ENCODE results near the gene SSH2. TPM values are rescaled to one million over a fixed set of nuclear protein-coding genes. Genes with fewer than 3 reads are reported as not detected.
"Not testable (repeated sequence)": the region's sequence is repeated elsewhere in the genome, so short reads cannot be mapped to it uniquely, and the experiment has no call there.

SSH2 gene
- total RNA-seq, 1 experiment from 2014 or later = 14.6 TPM

- Histone ChIP-seq H3K4ac (ENCODE audit: low read depth, low read length) (no peak overlapping the region), H2AK5ac (ENCODE audit: insufficient read length, low read length) (no peak overlapping the region), H3K27ac (ENCODE audit: insufficient read length, low read depth, low read length) (no peak overlapping the region), H3K56ac (ENCODE audit: insufficient read length, low read depth, low read length) (no peak overlapping the region), H3K4me1 (ENCODE audit: insufficient read depth, low read length) (no peaks in the 10 kb centered on the region), H3K4me2 (ENCODE audit: insufficient read depth, insufficient read length, low read length) (no peak overlapping the region), H3K23ac (ENCODE audit: insufficient read length, low read depth, low read length) (no peak overlapping the region), H2BK20ac (ENCODE audit: low read depth, low read length, poor library complexity, severe bottlenecking) (no peak overlapping the region), H3K23me2 (ENCODE audit: insufficient read length, low read depth, low read length, poor library complexity, severe bottlenecking) (no peaks in the 10 kb centered on the region), H2BK12ac (ENCODE audit: insufficient read length, low read depth, low read length) (no peak overlapping the region), H3K9me3 (ENCODE audit: control insufficient read depth, low read depth, low read length) (no peaks in the 10 kb centered on the region), H4K8ac (replicated peaks; ENCODE audit: insufficient read length, low read depth, low read length) (no peak overlapping the region), H3T11ph (ENCODE audit: low read length) (no peak overlapping the region), H3K14ac (ENCODE audit: insufficient read depth, low read length) (no peak overlapping the region), H3K79me1 (ENCODE audit: insufficient read depth, low read depth, low read length, poor library complexity, severe bottlenecking) (no peaks in the 10 kb centered on the region), H4K20me1 (ENCODE audit: control insufficient read depth, insufficient read depth, insufficient read length) (no peaks in the 10 kb centered on the region), H2BK15ac (ENCODE audit: low read depth, low read length) (no peak overlapping the region), H4K91ac (ENCODE audit: insufficient read length, low read depth, low read length) (no peak overlapping the region), H3K79me2 (ENCODE audit: insufficient read depth, low read length) (no peaks in the 10 kb centered on the region), H3K9ac (ENCODE audit: extremely low read depth, insufficient read length, low read length) (no peak overlapping the region), H3K27me3 (ENCODE audit: insufficient read depth, low read length) (no peaks in the 10 kb centered on the region), H2BK5ac (ENCODE audit: insufficient read length, low read length) (no peak overlapping the region), H2BK120ac (ENCODE audit: low read depth, low read length, poor library complexity, severe bottlenecking) (no peak overlapping the region), H2AFZ (ENCODE audit: low read length) (no peak overlapping the region), H4K5ac (ENCODE audit: insufficient read length, low read depth, low read length) (no peak overlapping the region), H3K18ac (ENCODE audit: insufficient read length, low read depth, low read length) (no peak overlapping the region)
- no CpG with 5 or more reads among the region's 4 CpGs for WGBS (ENCODE audit: extremely low coverage, insufficient read length, low lambda C conversion rate)
- peak overlapping the region in 1 of 3 experiments; percentile 79; a peak in 1 of 7 replicates for H3K27ac Mint-ChIP-seq
- no peak for TF ChIP-seq CTCF (conservative IDR thresholded peaks at IDR 0.05)
- peaks cover 4 to 11% (median 8%) of the 10 kb centered on the region in 3 experiments; a peak in 6 of 7 replicates for H3K36me3 Mint-ChIP-seq (ENCODE audit: insufficient read depth in 1 of 3, low read depth in 3 of 3)
- H3K9me3 Mint-ChIP-seq = peaks cover 24 to 26% of the 10 kb centered on the region in 2 experiments
- DNase-seq = no peak
- H3K4me3 Mint-ChIP-seq = no peak overlapping the region
- no peaks in the 10 kb centered on the region; the same call in 1 of the 2 replicates for H3K27me3 Mint-ChIP-seq (ENCODE audit: low read depth)
- H3K4me1 Mint-ChIP-seq = peaks cover 5 to 8% of the 10 kb centered on the region in 2 experiments; a peak in 3 of 4 replicates
Observed at GRCh38 chr17:29958947-29959657, 29.1 kb upstream of the SSH2 start.

GRCh38 chr17:29957488-29957887, 27.5 kb upstream of the SSH2 start:
- not testable (repeated sequence) for H3K4me3 Mint-ChIP-seq; H4K8ac ChIP-seq (replicated peaks; ENCODE audit: insufficient read length, low read depth, low read length); H3K79me2 ChIP-seq (ENCODE audit: insufficient read depth, low read length); H3K18ac ChIP-seq (ENCODE audit: insufficient read length, low read depth, low read length); H2BK120ac ChIP-seq (ENCODE audit: low read depth, low read length, poor library complexity, severe bottlenecking); H3K23ac ChIP-seq (ENCODE audit: insufficient read length, low read depth, low read length); H3K4ac ChIP-seq (ENCODE audit: low read depth, low read length); H4K5ac ChIP-seq (ENCODE audit: insufficient read length, low read depth, low read length); H4K91ac ChIP-seq (ENCODE audit: insufficient read length, low read depth, low read length); DNase-seq; H3K4me2 ChIP-seq (ENCODE audit: insufficient read depth, insufficient read length, low read length); H3K27ac ChIP-seq (ENCODE audit: insufficient read length, low read depth, low read length); H2BK20ac ChIP-seq (ENCODE audit: low read depth, low read length, poor library complexity, severe bottlenecking); H2BK5ac ChIP-seq (ENCODE audit: insufficient read length, low read length); H2BK12ac ChIP-seq (ENCODE audit: insufficient read length, low read depth, low read length); H3K4me1 ChIP-seq (ENCODE audit: insufficient read depth, low read length); H3K14ac ChIP-seq (ENCODE audit: insufficient read depth, low read length); H2BK15ac ChIP-seq (ENCODE audit: low read depth, low read length); H3K23me2 ChIP-seq (ENCODE audit: insufficient read length, low read depth, low read length, poor library complexity, severe bottlenecking); H3K9ac ChIP-seq (ENCODE audit: extremely low read depth, insufficient read length, low read length); H3K79me1 ChIP-seq (ENCODE audit: insufficient read depth, low read depth, low read length, poor library complexity, severe bottlenecking); H3K56ac ChIP-seq (ENCODE audit: insufficient read length, low read depth, low read length); H3K27me3 ChIP-seq (ENCODE audit: insufficient read depth, low read length); H2AFZ ChIP-seq (ENCODE audit: low read length); H2AK5ac ChIP-seq (ENCODE audit: insufficient read length, low read length); H3T11ph ChIP-seq (ENCODE audit: low read length); H3K27me3 Mint-ChIP-seq (ENCODE audit: low read depth); H4K20me1 ChIP-seq (ENCODE audit: control insufficient read depth, insufficient read depth, insufficient read length); H3K4me1 Mint-ChIP-seq; H3K9me3 ChIP-seq (ENCODE audit: control insufficient read depth, low read depth, low read length)
- peaks cover 24 to 32% of the 10 kb centered on the region in 2 experiments for H3K9me3 Mint-ChIP-seq
- peak overlapping the region in 1 of 3 experiments; percentile 22; a peak in 1 of 7 replicates for H3K27ac Mint-ChIP-seq
- H3K36me3 Mint-ChIP-seq (ENCODE audit: insufficient read depth in 1 of 3, low read depth in 3 of 3) = peaks cover 12 to 14% (median 12%) of the 10 kb centered on the region in 3 experiments
- no CpG with 5 or more reads among the region's 1 CpG for WGBS (ENCODE audit: extremely low coverage, insufficient read length, low lambda C conversion rate)

All from H9 (cell line).